ENCODE measurements around the gene OR2AT4. TPM values are rescaled to one million over a fixed set of nuclear protein-coding genes. Genes with fewer than 3 reads are reported as not detected.

OR2AT4 gene
- total RNA-seq, 1 donor from 2014 or later, result not detected

DNA sequence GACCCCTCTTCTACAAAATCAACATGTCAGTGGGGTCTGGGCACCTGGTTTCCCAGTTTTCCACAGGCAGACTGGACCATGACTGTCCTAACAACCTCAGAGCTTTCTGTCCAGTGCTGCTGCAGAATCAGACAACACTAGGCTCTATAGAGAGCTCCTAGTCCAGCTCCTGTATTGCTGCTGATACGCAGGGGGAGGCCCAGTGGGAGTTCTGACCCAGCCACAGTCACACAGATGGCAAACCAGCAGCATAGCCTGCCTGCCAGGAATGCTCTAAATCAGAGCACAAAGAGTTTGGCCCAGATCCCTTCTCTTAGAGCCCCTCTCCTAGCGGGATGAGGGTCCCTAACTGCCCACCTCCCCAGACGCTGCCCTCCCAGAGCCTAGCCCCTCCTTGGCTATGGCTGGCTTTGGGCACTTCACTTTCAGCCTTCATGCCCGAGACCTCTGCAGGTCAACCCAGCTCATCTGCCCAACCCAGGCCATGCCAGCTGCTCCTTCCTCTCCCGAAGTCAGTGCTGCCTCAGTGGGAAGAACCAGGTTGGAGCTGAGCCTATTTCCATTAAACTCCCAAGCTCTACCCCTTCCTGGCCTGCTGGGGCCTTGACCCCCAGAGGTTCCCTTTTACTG lies 38.5 kb upstream of the OR2AT4 start:
- intact Hi-C loops (cut with micrococcal nuclease), result no loop called here
- ChIA-PET POLR2A (no interaction called here), CTCF (interaction anchor here (0.8 kb wide), 1 partner anchor 113 kb away, joined by 3 read pairs; no protein-coding TSS in a partner anchor)
- Mint-ChIP-seq H3K36me3 (ENCODE audit: low read depth) (no peaks in the 10 kb centered on the region), H3K4me1 (no peaks in the 10 kb centered on the region), H3K27me3 (peaks cover 22% of the 10 kb centered on the region), H3K27ac (no peak overlapping the region), H3K4me3 (no peak overlapping the region), H3K9me3 (no peaks in the 10 kb centered on the region)
- no peak for ATAC-seq (ENCODE audit: low read depth)
- no peak for DNase-seq
- TF ChIP-seq CTCF (IDR thresholded peaks at IDR 0.05), result no peak

- TF ChIP-seq CTCF (IDR thresholded peaks at IDR 0.05), result no peak
- ChIA-PET CTCF (no interaction called here), POLR2A (no interaction called here)
- DNase-seq, result no peak
- H3K27me3 Mint-ChIP-seq, result peaks cover 20% of the 10 kb centered on the region
- H3K4me1 Mint-ChIP-seq, result no peaks in the 10 kb centered on the region
- intact Hi-C loops (cut with micrococcal nuclease), result no loop called here
- H3K27ac Mint-ChIP-seq, result no peak overlapping the region
- no peaks in the 10 kb centered on the region for H3K9me3 Mint-ChIP-seq
- no peaks in the 10 kb centered on the region for H3K36me3 Mint-ChIP-seq (ENCODE audit: low read depth)
- no peak overlapping the region for H3K4me3 Mint-ChIP-seq
- no peak for ATAC-seq (ENCODE audit: low read depth)
These were observed 37.3 kb upstream of the OR2AT4 start for GRCh38 chr11:75133976-75134375.

DNA sequence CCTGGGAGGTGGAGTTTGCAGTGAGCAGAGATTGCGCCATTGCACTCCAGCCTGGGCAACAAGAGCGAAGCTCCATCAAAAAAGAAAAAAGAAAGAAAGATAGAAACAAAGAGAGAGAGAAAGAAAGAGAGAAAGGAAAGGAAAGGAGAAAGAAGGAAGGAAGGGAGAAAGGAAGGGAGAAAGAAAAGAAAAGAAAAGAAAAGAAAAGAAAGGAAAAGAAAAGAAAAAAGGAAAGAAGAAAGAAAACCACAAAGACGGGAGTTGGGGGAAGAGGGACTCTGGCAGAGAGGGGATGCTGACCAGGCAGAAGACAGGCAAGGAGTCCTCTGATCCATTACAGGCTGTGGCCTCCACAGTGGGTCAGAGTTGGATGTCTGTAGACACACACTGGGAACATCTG lies 35.4 kb upstream of the OR2AT4 start:
- no peak for DNase-seq
- H3K9me3 Mint-ChIP-seq, result peaks cover 3% of the 10 kb centered on the region
- POLR2A ChIA-PET, result no interaction called here
- ATAC-seq (ENCODE audit: low read depth), result no peak
- intact Hi-C loops (cut with micrococcal nuclease), result no loop called here
- H3K27me3 Mint-ChIP-seq, result peaks cover 20% of the 10 kb centered on the region
- CTCF ChIA-PET, result no interaction called here
- no peak overlapping the region for H3K27ac Mint-ChIP-seq
- no peaks in the 10 kb centered on the region for H3K4me1 Mint-ChIP-seq
- TF ChIP-seq CTCF (IDR thresholded peaks at IDR 0.05), result no peak
- H3K36me3 Mint-ChIP-seq (ENCODE audit: low read depth), result no peaks in the 10 kb centered on the region
- no peak overlapping the region for H3K4me3 Mint-ChIP-seq

- no peak for TF ChIP-seq CTCF (IDR thresholded peaks at IDR 0.05)
- no peak for ATAC-seq (ENCODE audit: low read depth)
- Mint-ChIP-seq H3K27ac (no peak overlapping the region), H3K27me3 (peaks cover 10% of the 10 kb centered on the region), H3K4me1 (no peaks in the 10 kb centered on the region), H3K4me3 (no peak overlapping the region), H3K36me3 (ENCODE audit: low read depth) (no peaks in the 10 kb centered on the region), H3K9me3 (peaks cover 3% of the 10 kb centered on the region)
- intact Hi-C loops (cut with micrococcal nuclease), result no loop called here
- ChIA-PET POLR2A (no interaction called here), CTCF (no interaction called here)
- no peak for DNase-seq
These were observed 29.9 kb upstream of the OR2AT4 start for GRCh38 chr11:75126564-75126963.

- no peak for TF ChIP-seq CTCF (IDR thresholded peaks at IDR 0.05)
- ATAC-seq (ENCODE audit: low read depth) (no peak), DNase-seq (no peak)
- H3K4me1 Mint-ChIP-seq, result no peaks in the 10 kb centered on the region
- no peak overlapping the region for H3K27ac Mint-ChIP-seq
- peaks cover 9% of the 10 kb centered on the region for H3K9me3 Mint-ChIP-seq
- H3K4me3 Mint-ChIP-seq, result no peak overlapping the region
- intact Hi-C loops (cut with micrococcal nuclease), result no loop called here
- no peaks in the 10 kb centered on the region for H3K36me3 Mint-ChIP-seq (ENCODE audit: low read depth)
- CTCF ChIA-PET, result no interaction called here
- peaks cover 25% of the 10 kb centered on the region for H3K27me3 Mint-ChIP-seq
- POLR2A ChIA-PET, result no interaction called here
These were observed 21.9 kb upstream of the OR2AT4 start for GRCh38 chr11:75118577-75118976.
